Measurements from ENCODE around the gene KCNJ4.

The KCNJ4 gene

GRCh38 chr22:38489561-38490145 lies 34.7 kb upstream of the KCNJ4 start:
- H3K9ac ChIP-seq (ENCODE audit: low read depth, low read length), result no peak overlapping the region
- DNase-seq (no peak), ATAC-seq (ENCODE audit: insufficient read depth, low read depth) (0 out of 3 replicates have a peak, but pooled peaks have one; percentile 17)
- H3K27ac ChIP-seq (ENCODE audit: low read length), result no peak overlapping the region; the same call in 1 of the 2 replicates
- H2AFZ ChIP-seq (ENCODE audit: low read depth, low read length), result no peak overlapping the region
- H3K4me1 ChIP-seq (ENCODE audit: insufficient read depth, low read length), result peaks cover 4% of the 10 kb centered on the region; the same call in 1 of the 2 replicates
- H3K36me3 ChIP-seq (ENCODE audit: insufficient read depth, low read length), result peaks cover 98% of the 10 kb centered on the region
- no peaks in the 10 kb centered on the region for H3K27me3 ChIP-seq (ENCODE audit: insufficient read depth, low read length, poor library complexity)
- no peak overlapping the region for H3K4me2 ChIP-seq (ENCODE audit: insufficient read depth, low read length)
- H3K4me3 ChIP-seq (ENCODE audit: low read depth in 1 of 2, low read length in 2 of 2), result no peak overlapping the region
- peaks cover 32% of the 10 kb centered on the region for H3K79me2 ChIP-seq (ENCODE audit: insufficient read depth, low read length)
- H3K9me3 ChIP-seq (ENCODE audit: insufficient read depth, low read length, severe bottlenecking), result no peaks in the 10 kb centered on the region
- H4K20me1 ChIP-seq (ENCODE audit: insufficient read depth, low read length), result peaks cover 51% of the 10 kb centered on the region
- TF ChIP-seq CTCF (IDR thresholded peaks at IDR 0.05; ENCODE audit: borderline replicate concordance, extremely low read depth, low read length, poor library complexity, severe bottlenecking), result no peak
- TF ChIP-seq EZH2 (IDR thresholded peaks at IDR 0.05; ENCODE audit: borderline replicate concordance, low read depth, low read length, severe bottlenecking), result no peak

- TF ChIP-seq EZH2 (IDR thresholded peaks at IDR 0.05; ENCODE audit: borderline replicate concordance, low read depth, low read length, severe bottlenecking), result no peak
- TF ChIP-seq CTCF (IDR thresholded peaks at IDR 0.05; ENCODE audit: borderline replicate concordance, extremely low read depth, low read length, poor library complexity, severe bottlenecking), result no peak
- no peak for ATAC-seq (ENCODE audit: insufficient read depth, low read depth)
- H3K36me3 ChIP-seq (ENCODE audit: insufficient read depth, low read length), result peaks cover 98% of the 10 kb centered on the region
- H3K9me3 ChIP-seq (ENCODE audit: insufficient read depth, low read length, severe bottlenecking), result no peaks in the 10 kb centered on the region
- H3K4me2 ChIP-seq (ENCODE audit: insufficient read depth, low read length), result no peak overlapping the region
- H3K27ac ChIP-seq (ENCODE audit: low read length), result no peak overlapping the region
- peaks cover 4% of the 10 kb centered on the region; the same call in 1 of the 2 replicates for H3K4me1 ChIP-seq (ENCODE audit: insufficient read depth, low read length)
- H3K9ac ChIP-seq (ENCODE audit: low read depth, low read length), result no peak overlapping the region
- H2AFZ ChIP-seq (ENCODE audit: low read depth, low read length), result no peak overlapping the region
- no peaks in the 10 kb centered on the region for H3K27me3 ChIP-seq (ENCODE audit: insufficient read depth, low read length, poor library complexity)
- peaks cover 48% of the 10 kb centered on the region for H4K20me1 ChIP-seq (ENCODE audit: insufficient read depth, low read length)
- H3K79me2 ChIP-seq (ENCODE audit: insufficient read depth, low read length), result peaks cover 27% of the 10 kb centered on the region
- no peak for DNase-seq
- H3K4me3 ChIP-seq (ENCODE audit: low read depth in 1 of 2, low read length in 2 of 2), result no peak overlapping the region
Observed at GRCh38 chr22:38489142-38489541, 34.1 kb upstream of the KCNJ4 start.

- no peak for DNase-seq
- no peak overlapping the region for H2AFZ ChIP-seq (ENCODE audit: low read depth, low read length)
Observed at GRCh38 chr22:38487946-38488345, 32.9 kb upstream of the KCNJ4 start.

More at GRCh38 chr22:38487946-38488345, 32.9 kb upstream of the KCNJ4 start:
- no peak for ATAC-seq (ENCODE audit: insufficient read depth, low read depth)
- Histone ChIP-seq H3K36me3 (ENCODE audit: insufficient read depth, low read length) (peaks cover 98% of the 10 kb centered on the region), H3K4me1 (ENCODE audit: insufficient read depth, low read length) (peaks cover under 1% of the 10 kb centered on the region; the same call in 1 of the 2 replicates), H3K4me3 (ENCODE audit: low read depth in 1 of 2, low read length in 2 of 2) (no peak overlapping the region), H3K9me3 (ENCODE audit: insufficient read depth, low read length, severe bottlenecking) (no peaks in the 10 kb centered on the region), H3K27me3 (ENCODE audit: insufficient read depth, low read length, poor library complexity) (no peaks in the 10 kb centered on the region), H4K20me1 (ENCODE audit: insufficient read depth, low read length) (peaks cover 45% of the 10 kb centered on the region), H3K27ac (ENCODE audit: low read length) (no peak overlapping the region), H3K4me2 (ENCODE audit: insufficient read depth, low read length) (no peak overlapping the region), H3K79me2 (ENCODE audit: insufficient read depth, low read length) (peaks cover 16% of the 10 kb centered on the region), H3K9ac (ENCODE audit: low read depth, low read length) (no peak overlapping the region)
- TF ChIP-seq CTCF (IDR thresholded peaks at IDR 0.05; ENCODE audit: borderline replicate concordance, extremely low read depth, low read length, poor library complexity, severe bottlenecking) (no peak), EZH2 (IDR thresholded peaks at IDR 0.05; ENCODE audit: borderline replicate concordance, low read depth, low read length, severe bottlenecking) (no peak)
